B cell (primary cell): ENCODE measurements around the gene ERBB4. TPM values are rescaled to one million over a fixed set of nuclear protein-coding genes. Genes with fewer than 3 reads are reported as not detected.

ENCODE experiments used
- ATAC-seq: fragments of 200-7000 bp; cut with Tn5 transposase; one replicate; pipeline ENCODE4 v1.10.0; 2021; ENCODE audit warnings: low read depth, mild to moderate bottlenecking, moderate number of reproducible peaks, moderate library complexity
- CTCF ChIA-PET: fragments of 350-600 bp; sonication (Branson Sonifier 250); formaldehyde crosslinking; loops from one replicate; lab custom pipeline; 2021; ENCODE audit warnings: antibody characterized with exemption, inconsistent platforms; lab: Charles Lee
- POLR2A ChIA-PET: fragments of 350-600 bp; sonication (Branson Sonifier 250); formaldehyde crosslinking; loops from one replicate; lab custom pipeline; 2021; ENCODE audit warnings: antibody characterized with exemption; lab: Charles Lee
- DNase-seq: peaks from one replicate; pipeline ENCODE4 v3.0.0; 2013
- H2AFZ ChIP-seq: 2 replicates; pipeline ENCODE4 v1.6.1; 2012; ENCODE audit warnings: mild to moderate bottlenecking, low read depth, low read length; ENCODE audit not compliant: insufficient read depth, poor library complexity, severe bottlenecking
- H3K27ac ChIP-seq, 2 donors: 1 replicate in 1 of 2; 2 replicates in 1 of 2; pipeline ENCODE4 v1.5.1; 2012 to 2013; ENCODE audit warnings: low read length in 2 of 2, mild to moderate bottlenecking in 2 of 2, moderate library complexity in 1 of 2
- H3K27me3 ChIP-seq, 4 experiments: fragments of 200-600 bp in 1 of 4; sonication (generic) in 1 of 4; replicated peaks in 1 of 4; 1 replicate in 2 of 4; 2 replicates in 2 of 4; pipeline versions ENCODE4 v1.6.1 to v1.7.0; 2013 to 2016; ENCODE audit warnings: low read length in 3 of 4, mild to moderate bottlenecking in 2 of 4, mixed read lengths in 1 of 4, moderate library complexity in 1 of 4; ENCODE audit not compliant: insufficient read depth in 4 of 4, control insufficient read depth in 3 of 4; ENCODE audit errors: control extremely low read depth in 1 of 4
- H3K36me3 ChIP-seq, 2 experiments: replicated peaks in 1 of 2; 1 replicate in 1 of 2; 2 replicates in 1 of 2; pipeline versions ENCODE4 v1.6.1 to v1.7.1; 2013; ENCODE audit warnings: low read length in 1 of 2; ENCODE audit not compliant: insufficient read depth in 2 of 2, control insufficient read depth in 1 of 2; ENCODE audit errors: control extremely low read depth in 1 of 2, extremely low read depth in 1 of 2
- H3K4me1 ChIP-seq, 2 donors: fragments of 200-600 bp in 1 of 2; sonication (generic) in 1 of 2; 1 replicate in 1 of 2; 2 replicates in 1 of 2; pipeline versions ENCODE4 v1.5.1 to v1.6.1; 2013 to 2017; ENCODE audit warnings: low read length in 2 of 2; ENCODE audit not compliant: control insufficient read depth in 2 of 2, insufficient read depth in 2 of 2
- H3K4me2 ChIP-seq: replicated peaks from 2 replicates; pipeline ENCODE3; 2012; ENCODE audit warnings: mild to moderate bottlenecking, low read depth, low read length; ENCODE audit not compliant: poor library complexity, severe bottlenecking
- H3K4me3 ChIP-seq, 5 experiments: fragments of 200-600 bp in 1 of 5; sonication (generic) in 1 of 5; 1 replicate in 3 of 5; 2 replicates in 2 of 5; pipeline versions ENCODE4 v1.5.1 to v1.7.0; 2011 to 2016; ENCODE audit warnings: low read length in 4 of 5, mild to moderate bottlenecking in 4 of 5, low read depth in 2 of 5, control low read depth in 1 of 5, moderate library complexity in 1 of 5; ENCODE audit not compliant: insufficient read depth in 1 of 5; ENCODE audit errors: control extremely low read depth in 1 of 5, extremely low read depth in 1 of 5
- H3K79me2 ChIP-seq: fragments of 200-600 bp; sonication (generic); one replicate; pipeline ENCODE4 v1.6.0; 2016; ENCODE audit warnings: low read length; ENCODE audit not compliant: control insufficient read depth, insufficient read depth
- H3K9ac ChIP-seq: fragments of 200-600 bp; sonication (generic); 2 replicates; pipeline ENCODE4 v1.6.1; 2017; ENCODE audit warnings: mild to moderate bottlenecking, low read length, moderate library complexity
- H3K9me3 ChIP-seq, 3 donors: one replicate each; pipeline versions ENCODE4 v1.6.1 to v1.7.1; 2013; ENCODE audit warnings: low read length in 2 of 3; ENCODE audit not compliant: control insufficient read depth in 2 of 3, insufficient read depth in 1 of 3; ENCODE audit errors: control extremely low read depth in 1 of 3
- H4K20me1 ChIP-seq: 2 replicates; pipeline ENCODE4 v1.6.0; 2012; ENCODE audit warnings: mild to moderate bottlenecking, low read length; ENCODE audit not compliant: insufficient read depth, control insufficient read depth, poor library complexity, severe bottlenecking
- H3K27ac Mint-ChIP-seq: one replicate; pipeline ENCODE4 v1.8.0; 2021; ENCODE audit warnings: mixed read lengths
- H3K27me3 Mint-ChIP-seq: one replicate; pipeline ENCODE4 v1.8.0; 2021; ENCODE audit warnings: mixed read lengths
- H3K4me1 Mint-ChIP-seq: one replicate; pipeline ENCODE4 v1.8.0; 2021; ENCODE audit warnings: mixed read lengths
- H3K4me3 Mint-ChIP-seq: one replicate; pipeline ENCODE4 v1.8.0; 2021; ENCODE audit warnings: mixed read lengths
- H3K9me3 Mint-ChIP-seq: one replicate; pipeline ENCODE4 v1.8.0; 2022; ENCODE audit warnings: mixed read lengths; ENCODE audit not compliant: insufficient read depth
- CTCF ChIP-seq: fragments of 200-600 bp; IDR thresholded peaks from one replicate; pipeline ENCODE4 v1.8.0; 2022; ENCODE audit warnings: antibody characterized with exemption, mild to moderate bottlenecking
- EZH2 ChIP-seq: IDR thresholded peaks from 2 replicates; pipeline ENCODE4 v1.6.1; 2012; ENCODE audit warnings: borderline replicate concordance, low read depth, mild to moderate bottlenecking, moderate library complexity, low read length; ENCODE audit not compliant: insufficient read depth, poor library complexity, severe bottlenecking
- WGBS: methylation state at CpG from one replicate; pipeline ENCODE4 v1.1.5; 2013; ENCODE audit warnings: missing lambda C conversion rate; ENCODE audit not compliant: insufficient coverage; 5-methylcytosine and 5-hydroxymethylcytosine counted together
- intact Hi-C: fragments of 100-400 bp; cut with micrococcal nuclease; formaldehyde crosslinking; loops from one replicate; pipeline ENCODE4 v1.10.0; 2022
- polyA plus RNA-seq: library from polyadenylated mRNA; depleted of rRNA; stranded (reverse); fragments of >200 nt; gene quantifications from 2 replicates; pipeline ENCODE4 v1.2.3, GENCODE V29; 2012
- total RNA-seq, 2 donors: library from RNA; stranded (reverse); fragments of 120-200 nt in 1 of 2; gene quantifications; 1 replicate in 1 of 2; 2 replicates in 1 of 2; pipeline versions ENCODE4 v1.2.3 to v1.2.4, GENCODE V29; 2013 to 2022

ERBB4 gene
- total and polyA plus RNA-seq, 2 donors (not counting 1 experiment from before 2014, with no cell fraction given): not detected

GRCh38 chr2:211631503-211631902 is 907.1 kb downstream of the ERBB4 start:
- TF ChIP-seq CTCF (no peak), EZH2 (no peak)
- H3K4me3 Mint-ChIP-seq: no peak overlapping the region
- Histone ChIP-seq H3K4me2 (no peak overlapping the region), H3K36me3 (no peaks in the 10 kb centered on the region), H3K4me1 (no peaks in the 10 kb centered on the region), H4K20me1 (no peaks in the 10 kb centered on the region), H3K9me3 (no peaks in the 10 kb centered on the region), H3K27ac (no peak overlapping the region), H3K27me3 (no peaks in the 10 kb centered on the region), H3K79me2 (no peaks in the 10 kb centered on the region), H2AFZ (no peak overlapping the region), H3K9ac (no peak overlapping the region), H3K4me3 (no peak overlapping the region)
- ChIA-PET POLR2A (no interaction called here), CTCF (no interaction called here)
- H3K4me1 Mint-ChIP-seq: no peaks in the 10 kb centered on the region
- intact Hi-C loops: no loop called here
- WGBS: no CpG with 5 or more reads among the region's 1 CpG
- H3K27ac Mint-ChIP-seq: no peak overlapping the region
- peaks cover 3% of the 10 kb centered on the region for H3K9me3 Mint-ChIP-seq
- H3K27me3 Mint-ChIP-seq: no peaks in the 10 kb centered on the region
- DNase-seq: no peak
- no peak for ATAC-seq

GRCh38 chr2:211623096-211623495 is 915.5 kb downstream of the ERBB4 start:
- TF ChIP-seq EZH2 (no peak), CTCF (no peak)
- Histone ChIP-seq H3K9ac (no peak overlapping the region), H3K4me3 (no peak overlapping the region), H4K20me1 (no peaks in the 10 kb centered on the region), H3K4me1 (no peaks in the 10 kb centered on the region), H3K9me3 (no peaks in the 10 kb centered on the region), H3K4me2 (no peak overlapping the region), H3K79me2 (no peaks in the 10 kb centered on the region), H3K27ac (no peak overlapping the region), H3K27me3 (no peaks in the 10 kb centered on the region), H2AFZ (no peak overlapping the region), H3K36me3 (no peaks in the 10 kb centered on the region)
- POLR2A ChIA-PET: no interaction called here
- H3K4me1 Mint-ChIP-seq: no peaks in the 10 kb centered on the region
- H3K27ac Mint-ChIP-seq: no peak overlapping the region
- intact Hi-C loops: no loop called here
- DNase-seq: no peak
- CTCF ChIA-PET: no interaction called here
- ATAC-seq: no peak
- H3K9me3 Mint-ChIP-seq: peaks cover 3% of the 10 kb centered on the region
- no peaks in the 10 kb centered on the region for H3K27me3 Mint-ChIP-seq
- H3K4me3 Mint-ChIP-seq: no peak overlapping the region
